NCI-H2107 (cell line): ENCODE measurements around the gene HPSE2.
"Not testable (repeated sequence)": the region's sequence is repeated elsewhere in the genome, so short reads cannot be mapped to it uniquely, and the experiment has no call there.

ENCODE experiments used
- DNase-seq: peaks from one replicate; lab custom pipeline; 2025; lab: John Stamatoyannopoulos, UW

The HPSE2 gene

GRCh38 chr10:99235658-99236626 lies at the start of gene HPSE2:
Gene HPSE2 (minus strand): TSS chr10:99235852.
- DNase-seq = no peak

- no peak for DNase-seq
Measured at GRCh38 chr10:99280472-99280871, 44.8 kb upstream of the HPSE2 start.

GRCh38 chr10:99279626-99280111 lies 44.0 kb upstream of the HPSE2 start:
- DNase-seq = no peak

DNA sequence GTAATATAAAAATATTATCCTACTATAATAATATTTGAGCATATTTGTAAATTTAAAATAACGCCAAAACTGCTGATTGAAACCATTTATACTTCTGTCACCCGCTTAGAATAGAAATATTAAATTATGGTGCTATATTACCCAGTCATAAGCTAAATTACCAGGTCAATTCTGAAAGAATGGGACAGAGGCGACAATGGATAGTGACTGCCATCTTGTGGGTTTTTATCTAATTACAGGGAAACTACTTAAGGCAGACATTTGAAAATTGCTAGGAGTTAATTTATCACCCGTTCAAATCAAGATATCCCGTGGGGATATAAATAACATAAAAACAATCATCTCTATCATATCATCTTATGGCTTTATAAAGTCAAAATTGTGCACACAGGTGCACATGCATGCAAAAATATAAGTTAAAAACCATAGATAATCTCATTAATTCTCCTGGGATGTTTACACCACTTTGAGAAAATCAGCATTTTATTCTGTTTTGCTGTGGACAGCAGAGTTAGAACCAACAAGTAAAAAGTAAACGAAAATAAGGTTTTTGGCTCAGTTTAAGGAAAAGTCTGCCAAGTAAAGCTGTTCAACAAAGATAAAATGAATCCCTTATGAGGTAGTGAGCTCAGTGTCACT lies 41.3 kb upstream of the HPSE2 start:
- DNase-seq = no peak

GRCh38 chr10:99266383-99266782 lies 30.7 kb upstream of the HPSE2 start:
- no peak for DNase-seq

- no peak for DNase-seq
Measured at GRCh38 chr10:99248824-99249223, 13.2 kb upstream of the HPSE2 start.

DNA sequence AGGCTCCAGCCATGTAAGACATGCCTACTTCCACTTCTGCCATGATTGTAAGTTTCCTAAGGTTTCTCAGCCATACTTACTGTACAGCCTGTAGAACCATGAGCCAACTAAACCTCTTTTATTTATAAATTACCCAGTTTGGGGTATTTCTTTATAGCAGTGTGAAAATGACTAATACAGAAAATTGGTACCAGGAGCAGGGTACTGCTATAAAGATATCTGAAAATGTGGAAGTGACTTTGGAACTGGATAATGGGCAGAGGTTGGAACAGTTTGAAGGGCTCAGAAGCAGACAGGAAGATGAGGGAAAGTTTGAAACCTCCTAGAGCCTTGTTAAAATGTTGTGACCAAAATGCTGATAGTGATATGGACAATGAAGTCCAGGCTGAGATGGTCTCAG lies 12.2 kb upstream of the HPSE2 start:
- DNase-seq = not testable (repeated sequence)

DNA sequence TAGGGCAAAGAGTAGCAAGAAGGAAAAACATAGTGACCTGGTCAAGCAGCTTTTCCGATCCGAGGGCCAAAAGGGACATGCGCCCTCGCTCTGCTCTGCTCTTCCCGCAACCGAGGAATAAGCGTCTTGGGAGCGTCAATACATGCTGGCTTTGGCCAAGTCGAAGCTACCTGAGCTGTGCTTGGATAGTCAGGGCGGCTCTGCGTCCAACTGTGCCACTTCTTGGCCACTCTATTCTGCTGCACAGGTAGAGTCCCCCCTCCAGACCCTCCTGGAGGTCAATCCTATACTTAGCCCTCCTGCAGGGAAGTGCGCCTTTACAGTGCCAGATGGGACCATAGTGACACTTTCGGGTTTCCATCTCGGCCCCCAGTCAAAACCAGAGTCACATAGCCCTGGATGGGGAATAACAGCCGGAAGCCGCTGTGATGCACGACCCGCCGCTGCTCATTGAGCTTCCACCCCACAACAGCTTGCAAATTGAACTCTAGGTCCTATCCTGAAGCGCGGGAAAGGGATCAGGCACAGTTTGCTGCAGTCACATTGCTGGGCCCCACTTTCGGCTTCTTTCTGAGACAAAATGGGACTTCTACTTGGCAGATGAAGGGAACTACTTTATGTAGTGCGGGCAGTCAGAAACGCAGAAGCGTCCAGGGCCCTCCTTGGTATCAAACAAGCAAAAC lies 1.1 kb upstream of the HPSE2 start:
- no peak for DNase-seq

DNA sequence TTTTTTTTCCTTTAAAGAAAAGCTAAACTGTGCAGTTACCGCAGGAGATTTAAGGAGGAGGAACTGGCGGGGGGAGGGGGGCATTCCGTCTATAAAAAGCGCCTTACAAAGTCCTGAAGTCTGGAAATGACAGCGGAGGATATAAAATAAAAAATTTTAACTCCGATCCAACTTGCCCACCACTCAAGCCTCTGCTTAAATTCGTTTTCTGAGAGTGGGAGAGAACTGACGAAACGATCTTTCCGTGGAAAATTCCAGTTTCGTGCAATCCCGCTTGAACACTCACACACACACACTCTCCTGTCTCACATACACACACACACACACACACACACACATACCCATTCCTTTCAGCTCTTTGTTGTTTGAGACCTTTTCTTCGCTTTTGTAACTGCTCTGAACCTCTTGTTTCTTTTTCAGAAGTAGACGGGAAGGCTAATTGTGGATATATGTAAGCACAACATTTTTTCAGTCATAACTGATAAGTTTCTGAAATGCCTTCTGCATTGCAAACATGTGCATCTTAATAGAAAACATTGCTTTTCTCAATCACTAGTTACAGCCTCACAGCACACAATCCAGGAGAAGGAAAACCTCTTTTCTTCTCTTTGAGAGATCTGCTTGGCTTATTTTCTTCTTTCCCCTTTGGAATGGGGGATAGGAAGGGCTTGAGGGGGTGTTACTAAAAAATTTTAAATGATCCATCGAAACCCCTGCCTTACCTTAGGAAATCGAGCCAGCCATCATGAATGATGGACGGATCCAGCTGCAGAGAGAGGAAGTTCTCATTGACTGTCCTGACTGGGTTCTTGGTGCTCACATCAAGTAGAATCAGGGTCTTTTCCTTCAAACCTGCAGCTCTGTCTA lies 628 bp downstream of the HPSE2 start:
- DNase-seq = no peak

- no peak for DNase-seq
Measured at GRCh38 chr10:99234041-99234790, 1.4 kb downstream of the HPSE2 start.

- DNase-seq = no peak
Measured at GRCh38 chr10:99233689-99234037, 2.0 kb downstream of the HPSE2 start.

- no peak for DNase-seq
Measured at GRCh38 chr10:99233000-99233688, 2.5 kb downstream of the HPSE2 start.

GRCh38 chr10:99232360-99232999 lies 3.2 kb downstream of the HPSE2 start:
- no peak for DNase-seq

GRCh38 chr10:99224766-99225165 lies 10.9 kb downstream of the HPSE2 start:
- DNase-seq = no peak

- no peak for DNase-seq
Measured at GRCh38 chr10:99207340-99207739, 28.3 kb downstream of the HPSE2 start.

- no peak for DNase-seq
Measured at GRCh38 chr10:99203310-99203709, 32.3 kb downstream of the HPSE2 start.

GRCh38 chr10:99172950-99173349 lies 62.7 kb downstream of the HPSE2 start:
- DNase-seq = no peak

- no peak for DNase-seq
Measured at GRCh38 chr10:99172128-99172738, 63.4 kb downstream of the HPSE2 start.

GRCh38 chr10:99170116-99170675 lies 65.5 kb downstream of the HPSE2 start:
- DNase-seq = no peak
